OCI-LY7 (cell line): Measurements from ENCODE around the gene MARS1. TPM values are rescaled to one million over a fixed set of nuclear protein-coding genes. Genes with fewer than 3 reads are reported as not detected.

ENCODE experiments used
- BruUV-seq: library from RNA; stranded (reverse); fragments of 400-500 nt; replicated peaks from 2 replicates; lab custom pipeline; 2021; lab: Mats Ljungman, UMichigan
- CTCF ChIA-PET: fragments of 300-600 bp; sonication (Branson Sonifier 250); formaldehyde crosslinking; loops from one replicate; lab custom pipeline; 2022; ENCODE audit warnings: antibody characterized with exemption; ENCODE audit not compliant: unreplicated experiment; lab: Charles Lee
- POLR2A ChIA-PET: fragments of 300-600 bp; sonication (Branson Sonifier 250); formaldehyde crosslinking; loops from one replicate; lab custom pipeline; 2022; ENCODE audit warnings: antibody characterized with exemption; lab: Charles Lee
- DNase-seq: peaks from one replicate; pipeline ENCODE4 v3.0.0-alpha.2; 2015; ENCODE audit warnings: low spot score
- H2AFZ ChIP-seq: fragments of 200-600 bp; sonication (generic), shearing (Covaris generic); 2 replicates; pipeline ENCODE4 v1.6.1; 2014; ENCODE audit warnings: mild to moderate bottlenecking, antibody characterized with exemption, low read length, moderate library complexity
- H3K27ac ChIP-seq: fragments of 200-600 bp; sonication (generic); 2 replicates; pipeline ENCODE4 v1.5.1; 2014; ENCODE audit warnings: mixed run types, low read depth, mild to moderate bottlenecking, moderate library complexity, low read length, inconsistent platforms; ENCODE audit not compliant: poor library complexity, severe bottlenecking
- H3K36me3 ChIP-seq: fragments of 200-600 bp; sonication (generic); 2 replicates; pipeline ENCODE4 v1.6.1; 2014; ENCODE audit warnings: mild to moderate bottlenecking, antibody characterized with exemption, low read length, moderate library complexity, mixed read lengths; ENCODE audit not compliant: insufficient read depth
- H3K4me1 ChIP-seq: fragments of 200-600 bp; sonication (generic); 2 replicates; pipeline ENCODE4 v1.5.1; 2014; ENCODE audit warnings: mild to moderate bottlenecking, low read length; ENCODE audit not compliant: insufficient read depth, poor library complexity, severe bottlenecking
- H3K4me2 ChIP-seq: fragments of 200-600 bp; sonication (generic); 2 replicates; pipeline ENCODE4 v1.6.1; 2014; ENCODE audit warnings: mild to moderate bottlenecking, low read length
- H3K4me3 ChIP-seq: fragments of 200-600 bp; sonication (generic); 2 replicates; pipeline ENCODE4 v1.5.1; 2014; ENCODE audit warnings: mild to moderate bottlenecking, low read depth, low read length; ENCODE audit not compliant: poor library complexity, severe bottlenecking
- H3K79me2 ChIP-seq: fragments of 200-600 bp; sonication (generic); 2 replicates; pipeline ENCODE4 v1.6.1; 2016; ENCODE audit warnings: low read depth, mild to moderate bottlenecking, low read length, moderate library complexity, mixed read lengths; ENCODE audit not compliant: insufficient read depth
- H3K9me2 ChIP-seq: fragments of 200-600 bp; sonication (generic); 2 replicates; pipeline ENCODE4 v1.6.1; 2016; ENCODE audit warnings: mild to moderate bottlenecking, low read length, mixed read lengths; ENCODE audit not compliant: insufficient read depth
- H3K9me3 ChIP-seq: fragments of 200-600 bp; sonication (generic); 2 replicates; pipeline ENCODE4 v1.6.1; 2014; ENCODE audit warnings: mild to moderate bottlenecking, mixed run types, low read length, mixed read lengths
- H4K20me1 ChIP-seq: fragments of 200-600 bp; sonication (generic); 2 replicates; pipeline ENCODE4 v1.6.1; 2014; ENCODE audit warnings: mild to moderate bottlenecking, antibody characterized with exemption, low read length, moderate library complexity, mixed read lengths; ENCODE audit not compliant: insufficient read depth
- CTCF ChIP-seq: fragments of 200-600 bp; sonication (generic); conservative IDR thresholded peaks from 2 replicates; pipeline ENCODE4 v1.5.1; 2014; ENCODE audit warnings: mild to moderate bottlenecking, antibody characterized with exemption, low read length, moderate library complexity, mixed read lengths
- EZH2phosphoT487 ChIP-seq: fragments of 200-600 bp; sonication (generic); IDR thresholded peaks from 2 replicates; pipeline ENCODE4 v1.6.1; 2018; ENCODE audit warnings: low read depth, borderline replicate concordance, mild to moderate bottlenecking, mixed run types, antibody characterized with exemption, low read length, moderate library complexity, mixed read lengths
- intact Hi-C: fragments of 100-400 bp; cut with micrococcal nuclease; formaldehyde crosslinking; loops from one replicate; pipeline ENCODE4 v1.10.0; 2022; ENCODE audit not compliant: unreplicated experiment
- total RNA-seq, 2 experiments: library from RNA; depleted of rRNA in 1 of 2; stranded (reverse); fragments of >200 nt in 1 of 2; shearing (Covaris generic) in 1 of 2; gene quantifications; 2 replicates each; pipeline ENCODE4 v1.2.3, GENCODE V29; 2014 to 2022

The MARS1 gene
- total RNA-seq, 2 experiments from 2014 or later = 272 to 465 TPM

GRCh38 chr12:57465030-57465746 is 22.7 kb upstream of the MARS1 start:
- Histone ChIP-seq H3K9me3 (no peaks in the 10 kb centered on the region), H3K27ac (no peak overlapping the region), H4K20me1 (no peaks in the 10 kb centered on the region), H3K4me2 (no peak overlapping the region), H3K9me2 (no peaks in the 10 kb centered on the region), H2AFZ (no peak overlapping the region), H3K4me1 (peaks cover 15% of the 10 kb centered on the region), H3K36me3 (peaks cover 16% of the 10 kb centered on the region), H3K4me3 (no peak overlapping the region), H3K79me2 (no peaks in the 10 kb centered on the region)
- intact Hi-C loops = no loop called here
- TF ChIP-seq EZH2phosphoT487 (no peak), CTCF (no peak)
- BruUV-seq = no TSS peak
- CTCF ChIA-PET = interaction anchor here (0.5 kb wide), 1 partner anchor 1544 kb away, joined by 5 read pairs; no protein-coding TSS in a partner anchor
- no peak for DNase-seq
- POLR2A ChIA-PET = interaction anchor here (0.7 to 1.4 kb wide), 4 partner anchors 10 to 1464 kb away, joined by 3 to 9 read pairs (median 4); no protein-coding TSS in a partner anchor

- H3K4me1 ChIP-seq = peaks cover 10% of the 10 kb centered on the region
- H3K27ac ChIP-seq = no peak overlapping the region
- no peaks in the 10 kb centered on the region for H3K9me3 ChIP-seq
- no TSS peak for BruUV-seq
- intact Hi-C loops = no loop called here
- CTCF ChIA-PET = no interaction called here
- POLR2A ChIA-PET = interaction anchor here (0.7 to 1.4 kb wide), 3 partner anchors 11 to 1464 kb away, joined by 3 to 9 read pairs (median 3); no protein-coding TSS in a partner anchor
- H3K4me3 ChIP-seq = no peak overlapping the region
- H3K79me2 ChIP-seq = no peaks in the 10 kb centered on the region
- H4K20me1 ChIP-seq = no peaks in the 10 kb centered on the region
- H2AFZ ChIP-seq = no peak overlapping the region
- no peak for DNase-seq
- no peak overlapping the region for H3K4me2 ChIP-seq
- H3K9me2 ChIP-seq = no peaks in the 10 kb centered on the region
- TF ChIP-seq CTCF (no peak), EZH2phosphoT487 (no peak)
- peaks cover 24% of the 10 kb centered on the region for H3K36me3 ChIP-seq
Observed at GRCh38 chr12:57465747-57466505, 21.9 kb upstream of the MARS1 start.
